Measurements from ENCODE around the gene CNPY4. TPM values are rescaled to one million over a fixed set of nuclear protein-coding genes. Genes with fewer than 3 reads are reported as not detected.

Gene CNPY4
- total RNA-seq, 4 donors from 2014 or later, result 7.5 to 15.9 (median 11.5) TPM

GRCh38 chr7:100157334-100158228 is 38.1 kb downstream of the CNPY4 start:
- TF ChIP-seq EP300 (IDR thresholded peaks at IDR 0.05), result no peak
- TF ChIP-seq POLR2A (IDR thresholded peaks at IDR 0.05), result no peak
- no peak for TF ChIP-seq CTCF (IDR thresholded peaks at IDR 0.05)
- Histone ChIP-seq H3K27me3 (no peaks in the 10 kb centered on the region), H3K4me3 (peak overlapping the region; percentile 56 to 85 (median 80)), H3K9me3 (no peaks in the 10 kb centered on the region), H3K4me1 (peaks cover 0 to 52% (median 16%) of the 10 kb centered on the region in 4 donors), H3K27ac (peak overlapping the region; percentile 59 to 85 (median 84)), H3K36me3 (peaks cover 0 to 42% (median 0%) of the 10 kb centered on the region in 3 donors)
- 21 to 26% methylated on average over 18 of the region's 32 CpGs for WGBS, 2 donors
- peak in 1 of 2 donors; percentile 21 for DNase-seq (ENCODE audit: low spot score in 2 of 2)

- peak within 1 kb of the TSS; percentile 56 to 85 (median 80) for H3K4me3 ChIP-seq
- H3K27me3 ChIP-seq, result no peaks in the 10 kb centered on the region
- peaks cover 0 to 37% (median 0%) of the 10 kb centered on the region in 3 donors for H3K36me3 ChIP-seq
- no peaks in the 10 kb centered on the region for H3K9me3 ChIP-seq
- peak; percentile 81 to 82 for DNase-seq (ENCODE audit: low spot score in 2 of 2)
- WGBS, 2 donors, result 1 to 2% methylated on average over 23 to 54 of the region's 87 CpGs
- H3K4me1 ChIP-seq, result peaks cover 0 to 47% (median 17%) of the 10 kb centered on the region in 4 donors
- TF ChIP-seq POLR2A (IDR thresholded peaks at IDR 0.05), result peak; percentile 24 to 41
- TF ChIP-seq EP300 (IDR thresholded peaks at IDR 0.05), result peak; percentile 20 to 63
- peak in 1 of 5 experiments; percentile 14 for TF ChIP-seq CTCF (IDR thresholded peaks at IDR 0.05)
- peak within 1 kb of the TSS; percentile 59 to 85 (median 84) for H3K27ac ChIP-seq
Observed at GRCh38 chr7:100158229-100159098, 39.0 kb downstream of the CNPY4 start, which contains the start of gene TRAPPC14. TSS of gene TRAPPC14 (minus strand) at chr7:100158723. CDS start at chr7:100158499, 224 bp downstream.

GRCh38 chr7:100159099-100159623 is 39.7 kb downstream of the CNPY4 start:
- Histone ChIP-seq H3K36me3 (peaks cover 0 to 36% (median 0%) of the 10 kb centered on the region in 3 donors), H3K27ac (peak overlapping the region; percentile 59 to 85 (median 84)), H3K9me3 (no peaks in the 10 kb centered on the region), H3K27me3 (no peaks in the 10 kb centered on the region), H3K4me3 (peak overlapping the region; percentile 56 to 85 (median 80)), H3K4me1 (peaks cover 0 to 40% (median 17%) of the 10 kb centered on the region in 4 donors)
- whole genome bisulfite sequencing, 2 donors, result 58 to 59% methylated on average over 7 of the region's 7 CpGs
- no peak for TF ChIP-seq POLR2A (IDR thresholded peaks at IDR 0.05)
- TF ChIP-seq EP300 (IDR thresholded peaks at IDR 0.05), result no peak
- no peak for DNase-seq (ENCODE audit: low spot score in 2 of 2)

GRCh38 chr7:100160067-100160466 is 40.6 kb downstream of the CNPY4 start:
- 88 to 90% methylated on average over 15 to 18 of the region's 18 CpGs for WGBS, 2 donors
- peaks cover 0 to 28% (median 0%) of the 10 kb centered on the region in 3 donors for H3K36me3 ChIP-seq
- TF ChIP-seq EP300 (IDR thresholded peaks at IDR 0.05) (no peak), CTCF (IDR thresholded peaks at IDR 0.05) (no peak), POLR2A (IDR thresholded peaks at IDR 0.05) (no peak)

GRCh38 chr7:100163006-100163531 is 43.6 kb downstream of the CNPY4 start:
- DNase-seq (ENCODE audit: low spot score in 2 of 2), result no peak
- no peak overlapping the region for H3K4me3 ChIP-seq
- no peaks in the 10 kb centered on the region for H3K9me3 ChIP-seq
- 75 to 76% methylated on average over 6 of the region's 6 CpGs for WGBS, 2 donors
- H3K27ac ChIP-seq, result no peak overlapping the region
- H3K27me3 ChIP-seq, result no peaks in the 10 kb centered on the region
- TF ChIP-seq CTCF (IDR thresholded peaks at IDR 0.05) (no peak), EP300 (IDR thresholded peaks at IDR 0.05) (no peak), POLR2A (IDR thresholded peaks at IDR 0.05) (no peak)
- H3K36me3 ChIP-seq, result peaks cover 0 to 7% (median 0%) of the 10 kb centered on the region in 3 donors
- H3K4me1 ChIP-seq, result peaks cover 0 to 28% (median 15%) of the 10 kb centered on the region in 4 donors

More at GRCh38 chr7:100160067-100160466, 40.6 kb downstream of the CNPY4 start:
- H3K4me1 ChIP-seq, result peaks cover 0 to 31% (median 17%) of the 10 kb centered on the region in 4 donors
- H3K4me3 ChIP-seq, result no peak overlapping the region
- H3K27me3 ChIP-seq, result no peaks in the 10 kb centered on the region
- H3K9me3 ChIP-seq, result no peaks in the 10 kb centered on the region
- H3K27ac ChIP-seq, result no peak overlapping the region
- DNase-seq (ENCODE audit: low spot score in 2 of 2), result no peak
